ENCODE measurements around the gene DENND4C.

The DENND4C gene

GRCh38 chr9:19416143-19416542, 185.7 kb downstream of the DENND4C start:
- no peak for DNase-seq

DNA sequence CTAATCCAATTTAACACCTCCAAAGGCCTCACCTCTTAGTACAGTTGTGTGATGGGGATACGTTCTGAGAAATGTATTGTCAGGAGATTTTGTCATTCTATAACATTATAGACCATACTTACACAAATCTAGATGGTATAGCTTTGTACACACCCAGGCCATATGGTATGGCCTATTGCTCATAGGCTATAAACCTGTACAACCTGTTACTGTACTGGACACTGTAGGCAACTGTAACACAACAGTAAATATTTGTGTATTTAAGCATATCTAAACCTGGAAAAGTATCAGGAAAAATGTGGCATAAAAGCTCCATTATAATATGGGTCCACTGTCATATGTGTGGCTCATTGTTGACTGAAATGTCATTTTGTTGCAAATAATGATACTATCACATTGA, 190.4 kb downstream of the DENND4C start:
- no peak for DNase-seq
